NCI-H1694 treated with DMSO at 0.1 percent for 48 hours (cell line): ENCODE measurements around the gene TRIM73.
"Not testable (repeated sequence)": the region's sequence is repeated elsewhere in the genome, so short reads cannot be mapped to it uniquely, and the experiment has no call there.

ENCODE experiments used
- DNase-seq: peaks from one replicate; lab custom pipeline; 2025; lab: John Stamatoyannopoulos, UW

The TRIM73 gene

DNA sequence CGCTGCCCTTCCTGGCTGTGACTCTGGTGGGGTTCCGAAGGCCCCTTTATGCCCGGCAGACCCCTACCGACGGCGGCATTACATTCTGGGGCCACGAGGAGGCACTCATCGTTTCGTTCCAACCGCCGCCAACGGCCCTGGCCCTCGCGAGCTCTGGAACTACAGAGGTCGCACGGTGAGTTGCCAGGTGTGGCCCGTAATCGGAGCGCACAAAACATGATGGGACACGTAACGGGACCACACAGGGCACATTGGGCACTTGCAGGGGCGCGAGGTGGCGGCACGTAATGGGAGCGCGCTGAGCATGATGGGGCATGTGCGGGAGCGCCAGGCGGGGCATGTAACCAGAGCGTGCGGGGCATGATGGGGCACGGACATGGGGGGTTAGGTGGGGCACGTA, at the start of gene TRIM73:
Gene TRIM73, plus strand, starts transcription at position 301 of the 400 bp plus-strand sequence. CDS start 3,305 bp downstream, outside the sequence.
- not testable (repeated sequence) for DNase-seq

DNA sequence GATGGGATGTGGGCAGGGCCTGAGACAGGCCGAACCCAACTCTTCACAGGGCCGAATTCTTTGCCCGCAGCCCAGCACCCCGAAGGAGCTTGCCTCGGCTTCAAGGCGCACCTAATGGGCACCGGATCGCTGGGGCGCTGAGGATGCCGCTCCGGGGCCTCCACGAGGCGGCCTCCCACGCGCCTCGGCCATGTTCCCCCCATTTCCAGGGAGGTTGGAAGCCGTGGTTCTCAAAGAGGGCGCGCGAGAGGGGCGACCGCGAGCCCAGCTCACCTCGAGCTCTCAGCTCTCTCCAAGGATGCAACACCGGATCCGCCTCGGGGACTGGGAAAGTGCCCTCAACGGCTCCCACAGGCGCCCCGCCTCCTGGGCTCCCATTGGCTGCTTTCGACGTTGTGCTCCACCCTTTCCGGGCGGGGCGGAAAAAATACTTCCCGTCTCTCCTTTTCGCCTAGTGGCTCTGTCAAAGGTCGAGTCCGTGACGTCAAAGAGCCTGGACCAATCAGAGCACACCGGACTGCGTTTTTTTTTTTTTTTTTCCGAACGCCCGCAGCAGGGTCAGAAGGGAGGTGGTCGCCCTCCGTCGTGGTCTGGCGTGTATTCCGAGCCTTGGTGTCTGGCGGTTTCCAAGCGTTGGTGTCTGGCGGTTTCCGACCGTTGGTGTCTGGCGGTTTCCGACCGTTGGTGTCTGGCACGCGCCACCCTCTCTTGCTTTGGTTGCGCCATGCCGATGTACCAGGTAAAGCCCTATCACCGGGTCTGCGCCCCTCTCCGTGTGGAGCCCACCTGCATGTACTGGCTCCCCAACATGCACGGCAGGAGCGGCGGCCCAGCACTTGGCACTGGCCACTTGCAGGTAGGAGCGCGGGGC, 36.5 kb upstream of the TRIM73 start:
- DNase-seq, result not testable (repeated sequence)

DNA sequence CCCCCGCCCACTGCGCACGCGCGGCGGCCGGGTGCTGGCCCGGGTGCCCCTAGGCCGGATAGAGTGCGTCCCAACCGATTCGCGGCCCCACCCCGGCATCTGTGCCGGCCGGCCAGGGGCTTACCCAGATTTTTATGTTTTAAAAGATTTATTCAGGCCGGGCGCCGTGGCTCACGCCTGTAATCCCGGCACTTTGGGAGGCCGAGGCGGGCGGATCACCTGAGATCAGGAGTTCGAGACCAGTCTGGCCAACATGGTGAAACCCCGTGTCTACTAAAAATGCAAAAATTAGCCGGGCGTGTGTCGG, 35.9 kb upstream of the TRIM73 start:
- DNase-seq, result not testable (repeated sequence)

DNA sequence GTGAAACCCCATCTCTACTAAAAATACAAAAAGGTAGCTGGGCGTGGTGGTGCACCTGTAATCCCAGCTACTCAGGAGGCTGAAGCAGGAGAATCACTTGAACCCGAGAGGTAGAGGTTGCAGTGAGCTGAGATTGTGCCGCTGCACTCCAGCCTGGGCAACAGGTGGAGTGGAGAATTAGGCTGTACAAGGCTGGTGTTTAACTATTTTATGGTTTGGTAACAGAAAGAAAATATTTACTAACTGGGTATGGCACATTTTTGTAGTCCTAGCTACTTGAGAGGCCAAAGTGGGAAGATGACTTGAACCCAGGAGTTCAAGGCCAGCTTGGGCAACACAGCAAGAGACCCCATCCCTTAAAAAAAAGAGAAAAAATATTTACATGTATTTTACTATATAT, 31.4 kb upstream of the TRIM73 start:
- not testable (repeated sequence) for DNase-seq

DNA sequence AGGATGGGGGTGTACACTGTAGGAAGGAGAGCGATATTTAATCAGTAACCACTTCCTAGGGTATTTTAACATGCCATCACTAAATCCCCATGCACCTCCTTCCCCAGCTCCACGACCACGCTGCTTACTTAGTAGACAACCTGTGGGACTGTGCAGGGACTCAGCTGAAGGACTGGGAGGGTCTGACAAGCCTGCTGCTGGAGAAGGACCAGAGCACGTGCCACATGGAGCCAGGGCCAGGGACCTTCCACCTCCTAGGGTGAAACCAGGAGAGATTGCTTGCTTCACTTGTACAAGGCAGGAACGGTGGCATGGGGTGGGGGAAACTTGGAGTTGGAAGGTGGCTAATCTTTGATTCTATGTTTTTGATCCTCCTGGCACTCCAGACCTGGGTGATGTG, 28.8 kb upstream of the TRIM73 start:
- not testable (repeated sequence) for DNase-seq

DNA sequence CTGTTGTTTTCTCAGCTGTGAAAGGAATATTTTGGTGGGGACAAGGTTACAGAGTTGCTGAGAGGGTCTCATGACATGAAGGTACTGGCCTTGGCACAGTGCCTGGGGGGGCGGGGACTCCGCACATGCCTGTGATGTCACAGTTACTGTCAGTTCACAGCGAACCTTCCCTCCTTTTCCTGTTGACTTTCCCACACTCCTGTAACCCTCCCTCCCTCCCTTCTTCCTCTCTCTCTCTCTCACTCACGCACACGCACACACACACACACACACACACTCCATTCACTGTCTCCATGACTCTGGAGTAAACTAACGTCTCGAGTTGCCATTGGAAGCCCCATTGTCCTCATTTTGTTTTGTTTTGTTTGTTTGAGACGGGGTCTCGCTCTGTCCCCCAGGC, 28.1 kb upstream of the TRIM73 start:
- DNase-seq, result not testable (repeated sequence)

DNA sequence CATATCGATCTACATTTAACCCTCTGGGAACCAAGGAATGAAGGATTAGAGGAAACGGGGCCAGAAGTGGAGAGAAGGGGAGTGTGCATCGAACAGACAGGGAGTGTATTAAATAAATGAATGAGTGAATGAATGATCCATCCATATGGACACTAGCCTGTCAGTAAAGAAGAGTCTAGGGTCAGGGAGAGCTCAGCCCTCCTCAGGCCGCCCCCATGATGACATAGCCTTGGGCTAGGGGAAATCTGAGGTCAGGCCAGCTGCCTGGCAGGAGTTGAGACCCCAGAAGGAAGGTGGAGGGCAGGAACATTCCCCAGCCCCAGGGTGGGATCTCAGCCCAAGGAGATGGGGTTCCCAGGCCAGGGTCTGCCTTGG, 21.3 kb upstream of the TRIM73 start:
- not testable (repeated sequence) for DNase-seq

DNA sequence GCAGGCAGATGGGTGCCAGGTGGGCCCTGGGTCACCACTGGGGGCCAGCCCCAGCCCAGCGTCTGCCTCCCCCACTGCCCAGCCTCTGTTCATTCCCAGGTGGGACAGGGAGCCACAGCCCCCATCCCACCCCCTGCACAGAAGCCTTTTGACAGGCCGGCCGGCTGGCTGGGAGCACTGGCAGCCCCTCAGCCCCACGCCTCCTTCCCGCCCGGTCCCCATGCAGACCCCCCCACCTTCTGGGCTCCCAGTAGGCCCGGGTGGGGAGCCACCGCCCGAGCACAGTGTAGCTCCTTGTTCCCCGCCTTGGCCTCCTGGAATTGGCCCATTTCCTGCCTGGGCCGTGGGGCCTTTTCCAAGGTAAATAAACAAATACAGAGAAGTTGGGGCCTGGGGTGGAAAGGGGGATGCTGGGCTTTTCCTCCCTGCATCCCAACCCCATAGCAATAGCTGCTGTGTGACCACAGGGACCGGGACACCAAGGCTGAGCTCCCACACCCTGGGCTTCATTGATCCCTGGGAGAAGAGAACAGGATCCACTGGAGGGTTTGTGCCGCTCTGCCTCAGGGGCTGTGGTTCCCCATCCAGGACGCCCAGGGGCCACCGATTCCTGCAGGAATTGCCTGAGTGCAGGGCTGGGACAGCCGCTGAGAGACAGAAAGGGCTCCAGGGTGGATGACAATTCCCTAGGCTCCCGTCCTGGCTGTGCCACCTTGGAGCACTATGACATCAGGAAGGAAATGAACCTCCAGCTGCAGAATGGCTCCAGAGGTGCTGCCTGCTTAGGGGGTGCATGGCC, 20.7 kb upstream of the TRIM73 start:
- DNase-seq, result not testable (repeated sequence)

DNA sequence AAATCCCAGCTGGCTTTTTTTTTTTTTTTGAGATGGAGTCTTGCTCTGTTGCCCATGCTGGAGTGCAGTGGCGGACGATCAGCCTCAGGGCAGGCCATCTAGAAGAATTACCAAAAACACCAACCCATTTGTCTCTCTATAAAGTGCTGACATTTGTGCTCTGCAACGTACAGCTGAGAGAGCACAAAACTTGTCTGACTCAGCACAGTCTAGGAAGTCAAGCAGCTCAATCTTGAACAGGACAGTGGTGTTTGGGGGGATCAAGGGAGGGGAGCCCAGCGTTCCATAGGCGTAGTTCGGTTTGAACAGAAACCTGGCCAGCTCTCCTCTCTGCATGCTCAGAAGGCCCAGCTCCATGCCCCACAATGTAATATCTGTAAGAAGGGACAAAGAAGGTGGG, 2.2 kb upstream of the TRIM73 start:
- DNase-seq, result not testable (repeated sequence)

DNA sequence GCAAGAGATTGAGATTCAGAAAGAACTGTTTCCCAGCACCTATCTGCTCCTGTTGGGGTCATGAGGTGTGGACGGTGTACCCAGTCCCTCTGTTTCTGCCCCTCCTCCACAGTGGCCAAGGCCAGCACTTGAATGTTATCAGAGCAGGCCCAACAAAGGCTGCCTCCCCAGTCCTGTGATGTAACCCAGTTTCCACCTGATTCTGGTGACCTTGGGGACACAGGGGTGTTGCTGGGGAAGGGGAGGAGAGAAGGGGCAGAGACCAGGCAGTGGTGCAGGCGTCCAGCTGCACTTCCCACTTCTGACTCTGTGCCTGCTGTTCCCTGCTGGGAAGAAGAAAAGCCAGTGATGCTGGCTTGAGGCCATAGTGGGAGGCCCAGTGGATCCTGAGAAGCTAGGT, 2.4 kb downstream of the TRIM73 start:
- not testable (repeated sequence) for DNase-seq

DNA sequence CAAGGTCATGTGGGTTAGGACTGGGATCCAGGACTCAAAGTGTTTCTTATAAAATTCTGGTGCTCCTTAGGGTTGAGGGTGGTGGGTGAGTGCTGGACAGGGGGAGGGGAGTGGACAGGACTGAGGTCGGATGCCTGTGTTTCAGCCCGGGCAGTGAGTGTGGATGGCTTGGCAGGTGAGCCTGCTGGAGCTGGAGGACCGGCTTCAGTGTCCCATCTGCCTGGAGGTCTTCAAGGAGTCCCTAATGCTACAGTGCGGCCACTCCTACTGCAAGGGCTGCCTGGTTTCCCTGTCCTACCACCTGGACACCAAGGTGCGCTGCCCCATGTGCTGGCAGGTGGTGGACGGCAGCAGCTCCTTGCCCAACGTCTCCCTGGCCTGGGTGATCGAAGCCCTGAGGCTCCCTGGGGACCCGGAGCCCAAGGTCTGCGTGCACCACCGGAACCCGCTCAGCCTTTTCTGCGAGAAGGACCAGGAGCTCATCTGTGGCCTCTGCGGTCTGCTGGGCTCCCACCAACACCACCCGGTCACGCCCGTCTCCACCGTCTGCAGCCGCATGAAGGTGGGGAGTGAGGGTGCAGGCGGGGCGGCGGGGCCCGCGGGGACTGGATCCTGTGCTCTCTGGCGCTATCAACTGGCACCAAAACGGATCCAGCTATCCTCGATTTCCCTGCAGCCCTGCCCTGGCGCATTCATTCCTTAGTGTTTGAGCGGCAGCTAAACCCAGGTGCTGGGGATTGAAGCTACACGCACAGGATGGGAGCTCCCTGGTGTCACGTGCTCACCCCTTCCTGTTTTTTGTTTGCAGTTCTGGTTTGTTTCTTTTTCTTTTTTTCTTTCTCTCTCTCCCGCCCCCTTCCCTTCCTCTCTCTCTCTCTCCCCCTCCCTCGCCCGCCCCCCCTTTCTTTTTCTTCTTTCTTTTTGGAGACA, 3.6 kb downstream of the TRIM73 start:
- not testable (repeated sequence) for DNase-seq

DNA sequence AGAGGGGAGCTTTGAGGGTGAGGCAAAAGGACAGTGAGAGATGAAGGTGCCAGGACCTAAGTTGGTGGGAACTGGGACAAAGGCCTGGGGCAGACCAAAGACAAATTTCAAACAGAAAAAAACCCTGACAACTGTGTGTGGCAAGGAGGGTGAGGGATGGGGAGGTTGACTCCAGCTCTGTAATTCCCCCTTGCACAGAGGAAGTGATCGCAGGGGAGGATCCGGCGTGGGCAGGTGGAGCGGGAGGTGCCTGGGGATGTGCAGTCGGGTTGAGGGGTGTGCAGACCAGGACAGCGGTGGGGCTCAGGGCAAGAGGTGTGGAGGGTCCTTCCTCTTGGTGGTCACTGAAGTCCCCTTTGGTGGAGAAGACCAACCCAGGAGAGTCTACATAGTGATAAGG, 5.1 kb downstream of the TRIM73 start:
- DNase-seq, result not testable (repeated sequence)

DNA sequence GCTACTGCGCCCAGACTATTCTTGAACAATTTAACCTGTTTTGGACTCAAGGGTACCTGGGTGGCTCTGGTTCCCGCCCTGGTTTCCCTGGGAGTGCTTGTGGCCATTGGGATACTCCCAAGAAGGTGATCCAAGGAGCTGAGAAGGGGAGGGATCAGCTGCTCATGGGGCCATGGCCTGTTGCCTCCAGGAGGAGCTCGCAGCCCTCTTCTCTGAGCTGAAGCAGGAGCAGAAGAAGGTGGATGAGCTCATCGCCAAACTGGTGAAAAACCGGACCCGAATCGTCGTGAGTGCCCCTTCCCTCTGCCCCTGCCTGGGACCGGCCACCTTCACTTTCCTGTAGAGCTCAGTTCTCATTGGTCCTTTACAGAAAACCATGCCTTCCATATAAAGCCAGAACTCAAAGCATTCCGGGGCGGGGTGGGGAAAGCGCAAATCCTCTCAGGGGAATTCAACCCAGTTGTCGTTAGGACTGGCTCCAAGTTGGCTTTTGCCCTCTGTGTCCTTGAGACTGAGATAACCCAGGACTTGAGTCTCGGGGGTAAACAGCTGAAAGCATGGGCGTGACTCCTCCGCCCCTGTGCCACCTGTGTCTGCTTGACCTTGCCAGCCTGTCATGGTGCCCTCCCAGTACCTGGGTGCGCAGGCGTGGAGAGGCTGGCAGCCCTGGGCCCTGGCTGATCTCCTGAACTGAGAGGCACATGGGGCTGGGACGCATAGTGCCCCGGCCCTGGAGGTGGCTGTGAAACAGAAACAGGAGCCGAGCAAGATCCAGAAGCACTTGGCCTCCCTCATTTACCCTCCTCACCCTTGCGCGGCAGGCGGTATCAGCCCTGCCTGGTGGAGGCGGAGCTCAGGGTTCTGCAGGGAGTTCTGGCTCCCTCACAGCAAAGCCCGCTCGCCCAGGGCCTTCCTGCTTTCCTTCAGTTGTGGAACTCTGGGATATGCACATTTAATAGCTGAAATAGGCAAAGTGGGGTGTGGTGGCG, 8.3 kb downstream of the TRIM73 start:
- DNase-seq, result not testable (repeated sequence)

DNA sequence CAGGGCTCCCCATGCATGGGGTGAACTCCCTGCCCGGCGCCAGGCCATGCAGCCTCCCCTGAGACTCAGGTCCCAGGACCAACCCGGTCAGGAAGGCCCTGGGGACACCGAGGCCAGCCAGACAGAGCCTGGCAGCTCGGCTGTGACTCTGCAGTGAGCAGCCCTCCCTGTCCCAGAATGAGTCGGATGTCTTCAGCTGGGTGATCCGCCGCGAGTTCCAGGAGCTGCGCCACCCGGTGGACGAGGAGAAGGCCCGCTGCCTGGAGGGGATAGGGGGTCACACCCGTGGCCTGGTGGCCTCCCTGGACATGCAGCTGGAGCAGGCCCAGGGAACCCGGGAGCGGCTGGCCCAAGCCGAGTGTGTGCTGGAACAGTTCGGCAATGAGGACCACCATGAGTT, 9.2 kb downstream of the TRIM73 start:
- DNase-seq, result not testable (repeated sequence)

DNA sequence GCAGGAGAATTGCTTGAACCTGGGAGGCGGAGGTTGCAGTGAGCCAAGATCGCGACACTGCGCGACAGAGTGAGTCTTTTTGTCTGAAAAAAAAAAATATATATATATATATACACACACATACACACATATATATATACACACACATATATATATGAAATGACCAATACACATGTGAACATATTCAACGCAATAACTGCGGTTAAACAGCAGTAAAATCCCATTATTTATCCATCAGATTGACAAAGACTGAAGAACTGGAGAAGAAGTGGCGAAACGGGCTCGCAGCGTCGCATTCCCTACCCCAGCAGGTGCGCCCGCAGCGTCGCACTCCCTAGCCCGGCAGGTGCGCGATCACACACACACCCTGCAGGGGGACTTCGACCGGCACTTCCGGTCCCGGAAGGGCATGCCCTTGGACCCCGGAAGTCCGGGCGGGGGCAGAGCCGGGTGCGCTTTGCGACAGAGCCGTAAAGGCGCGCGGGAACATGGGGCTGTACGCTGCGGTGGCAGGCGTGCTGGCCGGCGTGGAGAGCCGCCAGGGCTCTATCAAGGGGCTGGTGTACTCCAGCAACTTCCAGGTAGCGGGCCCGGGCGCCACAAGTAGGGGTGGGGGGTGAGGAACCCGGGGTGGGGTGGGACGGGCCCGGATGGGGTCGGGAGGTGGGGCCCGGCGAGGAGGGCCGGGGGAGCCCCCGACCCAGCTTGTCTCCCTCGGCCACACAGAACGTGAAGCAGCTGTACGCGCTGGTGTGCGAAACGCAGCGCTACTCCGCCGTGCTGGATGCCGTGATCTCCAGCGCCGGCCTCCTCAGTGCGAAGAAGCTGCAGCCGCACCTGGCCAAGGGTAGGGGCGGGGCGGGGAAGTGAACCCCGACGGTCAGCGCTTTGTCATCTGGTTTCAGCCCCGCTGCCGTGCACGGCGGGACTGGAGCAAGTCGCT, 14.7 kb downstream of the TRIM73 start:
- DNase-seq, result not testable (repeated sequence)

DNA sequence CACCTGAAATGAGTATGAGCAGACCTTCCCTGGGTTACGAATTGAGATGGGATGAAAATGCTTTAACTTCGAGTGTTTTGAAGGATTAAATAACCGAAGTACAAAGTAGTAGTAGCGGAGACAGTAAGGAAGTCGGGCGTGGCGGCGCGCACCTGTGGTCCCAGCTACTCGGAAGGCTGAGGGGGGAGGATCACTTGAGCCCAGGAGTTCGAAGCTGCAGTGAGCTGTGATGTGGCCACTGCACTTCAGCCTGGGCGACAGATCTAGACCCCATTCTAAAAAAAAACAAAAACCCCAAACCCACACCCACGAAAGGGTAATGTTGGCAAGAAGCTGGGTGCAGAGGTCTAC, 15.4 kb downstream of the TRIM73 start:
- not testable (repeated sequence) for DNase-seq

DNA sequence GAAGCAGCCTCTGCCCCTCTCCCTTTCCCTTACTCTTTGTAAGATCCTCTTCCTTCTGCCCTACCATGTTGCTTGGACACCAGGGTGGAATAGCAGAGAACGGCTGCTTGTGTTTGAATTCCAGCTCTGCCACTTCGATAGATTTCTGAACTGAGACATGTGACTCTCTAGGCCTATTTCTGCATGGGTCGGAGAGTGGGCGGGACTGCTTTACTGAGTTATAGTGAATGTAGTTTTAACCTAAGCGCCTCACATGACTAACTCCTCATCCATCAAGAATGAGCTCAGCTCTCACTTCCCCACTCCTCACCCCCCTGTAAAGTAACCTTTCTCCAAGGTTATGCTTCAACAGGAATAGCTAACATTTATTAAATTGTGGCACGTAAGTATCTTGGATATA, 18.8 kb downstream of the TRIM73 start:
- DNase-seq, result not testable (repeated sequence)

DNA sequence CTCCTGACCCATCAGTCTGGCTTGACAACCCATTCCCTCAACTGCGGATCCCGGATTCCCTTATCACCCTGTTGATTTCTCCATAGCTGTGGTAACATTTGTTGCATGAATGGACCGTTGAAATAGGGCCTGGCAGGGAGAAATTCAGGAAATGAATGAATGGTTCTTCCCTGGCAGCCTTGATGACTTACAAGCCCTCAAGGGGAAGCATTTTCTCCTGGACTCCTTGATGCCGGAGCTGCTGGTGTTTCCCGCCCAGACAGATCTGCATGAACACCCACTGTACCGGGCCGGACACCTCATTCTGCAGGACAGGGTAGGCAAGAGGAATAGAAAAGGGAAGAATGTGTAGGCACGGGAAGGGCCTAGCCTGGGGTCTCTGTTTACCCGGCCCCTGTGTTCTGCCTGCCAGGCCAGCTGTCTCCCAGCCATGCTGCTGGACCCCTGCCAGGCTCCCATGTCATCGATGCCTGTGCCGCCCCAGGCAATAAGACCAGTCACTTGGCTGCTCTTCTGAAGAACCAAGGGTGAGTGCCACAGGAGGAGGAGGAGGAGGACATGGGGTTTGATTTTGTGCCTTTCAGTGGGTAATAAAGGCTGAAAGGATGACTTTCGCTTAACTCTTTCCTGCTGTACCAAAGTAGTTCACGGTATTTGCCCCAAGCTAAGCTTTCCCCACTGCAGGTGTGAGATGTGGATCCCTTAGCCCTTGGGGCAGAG, 19.4 kb downstream of the TRIM73 start:
- not testable (repeated sequence) for DNase-seq

DNA sequence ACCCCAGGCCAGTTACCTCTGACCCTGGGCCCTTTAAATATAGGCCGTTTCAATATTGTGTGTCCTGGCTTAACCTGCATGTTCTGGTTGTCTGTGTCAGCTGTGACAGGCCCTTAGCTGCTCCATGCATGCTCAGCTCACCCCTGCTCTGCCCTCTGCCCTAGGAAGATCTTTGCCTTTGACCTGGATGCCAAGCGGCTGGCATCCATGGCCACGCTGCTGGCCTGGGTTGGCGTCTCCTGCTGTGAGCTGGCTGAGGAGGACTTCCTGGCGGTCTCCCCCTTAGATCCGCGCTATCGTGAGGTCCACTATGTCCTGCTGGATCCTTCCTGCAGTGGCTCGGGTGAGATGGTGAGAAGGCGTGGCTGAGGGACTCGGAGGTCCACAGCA, 20.0 kb downstream of the TRIM73 start:
- not testable (repeated sequence) for DNase-seq
